HG02759 (cell line): Measurements from ENCODE around the gene F12.

Experiments
- ATAC-seq: cut with Tn5 transposase; IDR thresholded peaks from one replicate; pipeline ENCODE4 v1.9.1; 2021; ENCODE audit warnings: mild to moderate bottlenecking, moderate library complexity; ENCODE audit not compliant: unreplicated experiment

Gene F12

DNA sequence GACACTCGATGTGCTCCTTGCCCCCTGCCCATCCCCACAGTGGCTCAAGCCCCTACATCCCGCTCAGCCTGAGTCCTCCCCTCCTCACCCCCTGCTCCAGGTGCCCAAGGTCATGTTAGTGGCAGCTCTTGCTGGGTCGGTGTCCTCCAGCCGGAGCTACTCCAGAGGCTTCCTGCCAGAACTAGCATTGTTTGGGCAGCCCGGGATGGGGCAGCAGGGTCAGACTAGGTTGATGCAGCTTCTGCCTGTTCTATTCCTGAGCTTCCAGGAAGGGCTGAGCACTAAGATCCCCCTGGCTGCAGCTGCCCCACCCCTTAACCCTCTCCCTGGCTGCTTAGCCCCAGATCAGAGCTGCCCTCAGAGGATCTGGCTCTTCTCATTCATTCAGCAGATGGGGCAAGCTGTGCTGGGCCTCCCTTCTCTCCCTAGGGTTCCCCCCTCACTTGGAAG, 51.0 kb downstream of the F12 start:
- ATAC-seq = no peak

DNA sequence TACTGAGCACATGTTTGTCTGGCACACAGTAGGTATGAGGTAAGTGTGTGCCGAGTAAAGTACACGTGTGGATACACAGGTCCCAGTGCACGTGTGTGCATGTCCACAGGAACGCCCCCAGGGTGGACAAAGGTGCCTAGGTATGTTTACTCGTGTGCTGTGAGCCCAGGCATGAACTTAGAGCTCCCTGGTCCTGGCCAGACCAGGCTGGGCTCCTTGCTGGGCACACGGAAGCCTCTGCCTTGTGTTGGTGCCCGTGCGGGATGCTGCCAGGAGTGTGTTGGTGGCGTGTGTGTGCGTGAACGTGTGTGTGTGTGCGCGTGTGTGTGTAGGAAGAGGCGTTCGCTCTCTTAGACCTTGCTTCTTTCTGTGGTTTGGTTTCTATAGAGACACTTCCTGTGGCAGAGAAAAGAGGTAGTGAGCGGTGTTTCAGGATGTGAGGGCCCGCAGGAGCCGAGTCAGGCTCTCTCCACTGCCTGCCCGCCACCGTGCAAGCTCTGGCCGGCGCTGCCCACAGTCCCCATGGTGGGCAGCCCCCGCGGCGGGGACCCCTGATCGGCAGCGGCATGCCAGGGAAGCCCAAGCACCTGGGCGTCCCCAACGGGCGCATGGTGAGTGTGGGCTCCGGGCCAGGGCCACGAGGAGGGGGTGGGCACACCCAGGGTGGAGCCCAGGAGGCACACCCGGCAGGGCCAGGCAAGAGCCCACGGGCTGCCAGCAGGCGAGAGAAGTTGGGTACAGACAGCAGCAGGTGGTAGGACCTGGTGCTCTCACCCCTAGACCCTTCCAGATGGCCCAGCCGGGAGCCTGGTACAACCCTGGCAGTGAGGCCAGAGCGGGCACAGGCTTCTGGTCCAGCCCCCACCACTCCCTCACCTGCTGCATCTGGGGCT, 51.7 kb downstream of the F12 start, which contains the start of gene RGS14:
Gene RGS14 (plus strand): TSS at position 466 of the 893 bp plus-strand sequence. CDS start 101 bp downstream, at position 567.
- peak; percentile 91 for ATAC-seq

DNA sequence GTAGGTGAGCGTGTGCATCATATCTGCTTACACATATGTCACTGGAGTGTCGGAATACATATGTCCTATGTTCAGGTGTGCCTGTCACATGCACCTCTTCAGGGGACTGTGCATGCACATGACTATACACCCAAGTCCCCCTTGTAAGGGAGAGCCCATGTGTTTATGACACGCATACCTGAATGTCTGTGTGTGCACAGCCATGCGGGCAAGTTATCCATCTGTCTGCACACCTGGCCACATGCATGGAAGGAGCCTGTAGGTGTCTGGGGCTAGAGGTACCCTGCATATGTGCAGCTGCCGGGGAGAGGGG, 52.3 kb downstream of the F12 start:
- ATAC-seq = no peak

DNA sequence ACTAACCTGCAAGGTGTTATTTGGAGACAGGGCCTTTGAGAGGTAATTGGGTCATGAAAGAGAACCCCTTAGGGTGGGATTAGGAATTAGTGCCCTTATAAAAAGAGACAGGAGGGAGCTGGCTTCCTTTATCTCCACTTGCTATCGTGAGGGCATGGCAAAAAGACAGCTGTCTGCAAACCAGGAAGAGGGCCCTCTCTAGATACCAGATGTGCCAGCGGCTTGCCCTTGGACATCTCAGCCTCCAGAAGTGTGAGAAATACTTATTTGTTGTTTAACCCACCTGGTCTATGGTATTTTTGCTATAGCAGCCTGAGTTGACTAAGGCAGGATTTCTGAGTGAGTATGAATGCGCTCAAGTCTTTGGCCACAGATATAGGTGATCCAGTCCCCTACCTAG, 52.6 kb downstream of the F12 start:
- ATAC-seq = no peak

DNA sequence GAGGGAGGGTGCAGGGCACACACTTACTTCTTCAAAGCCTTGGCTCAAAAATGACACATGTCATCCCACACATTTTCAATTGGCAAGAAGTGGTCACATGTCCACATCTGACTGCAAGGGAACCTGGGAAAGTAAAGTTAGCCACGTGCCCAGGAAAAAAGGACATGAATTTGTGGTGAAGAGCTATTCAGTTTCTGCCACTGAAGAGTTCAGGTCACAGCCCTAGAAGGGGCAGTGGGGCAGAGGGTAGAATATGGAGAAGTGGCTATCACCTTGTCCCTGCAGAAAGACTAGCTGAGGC, 53.5 kb downstream of the F12 start:
- ATAC-seq = no peak

DNA sequence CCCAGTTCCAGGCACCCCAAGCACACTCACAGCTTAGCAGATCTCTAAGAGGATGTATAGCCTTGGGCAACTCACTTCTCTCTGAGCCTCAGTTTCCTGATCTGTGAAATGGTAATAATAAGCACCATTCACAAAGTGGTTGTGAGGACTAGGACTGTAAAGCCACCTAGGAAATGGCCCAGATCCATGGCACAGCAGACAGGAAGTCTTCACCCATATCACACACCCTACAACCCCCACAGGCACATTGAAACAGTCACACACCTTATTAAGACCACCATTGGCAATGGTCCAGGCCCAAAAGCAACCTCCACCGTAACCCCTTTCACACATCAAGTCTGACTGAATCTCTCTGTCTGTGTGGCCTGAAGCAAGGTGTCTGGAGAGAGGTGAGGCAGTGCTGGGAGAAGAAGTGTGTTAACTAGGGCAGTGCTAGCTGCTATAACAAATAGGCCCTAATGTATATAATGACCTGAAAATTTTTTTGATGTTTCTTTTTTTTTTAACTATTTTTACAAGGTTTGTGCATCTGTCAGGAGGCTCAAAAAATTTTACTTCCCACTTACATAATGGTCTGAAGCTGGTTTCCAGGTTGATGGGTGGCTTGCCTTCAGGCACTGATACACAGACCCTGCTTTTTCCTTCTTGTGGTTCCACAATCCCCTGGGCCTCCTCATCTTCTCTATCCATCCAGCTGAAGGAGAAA, 54.0 kb downstream of the F12 start:
- no peak for ATAC-seq

DNA sequence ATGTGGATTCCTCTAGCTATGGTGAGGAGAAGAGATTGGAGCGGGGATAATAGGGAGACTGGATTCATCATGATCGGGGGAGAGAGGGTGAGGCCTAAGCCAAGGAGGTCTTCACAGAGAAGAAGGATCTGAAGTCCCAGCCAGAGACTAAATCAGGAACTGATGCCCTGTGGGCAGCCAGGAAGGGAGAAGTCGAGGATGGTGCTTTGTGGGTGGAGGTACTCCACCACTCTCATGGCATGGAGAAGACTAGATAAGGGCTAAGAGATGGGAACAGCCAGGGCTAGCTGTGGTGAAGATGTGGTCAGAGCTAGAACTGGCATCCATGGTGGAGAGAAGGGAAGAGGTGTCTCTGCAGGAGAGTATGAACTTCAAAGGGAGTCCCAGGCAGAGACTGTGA, 54.7 kb downstream of the F12 start:
- no peak for ATAC-seq

DNA sequence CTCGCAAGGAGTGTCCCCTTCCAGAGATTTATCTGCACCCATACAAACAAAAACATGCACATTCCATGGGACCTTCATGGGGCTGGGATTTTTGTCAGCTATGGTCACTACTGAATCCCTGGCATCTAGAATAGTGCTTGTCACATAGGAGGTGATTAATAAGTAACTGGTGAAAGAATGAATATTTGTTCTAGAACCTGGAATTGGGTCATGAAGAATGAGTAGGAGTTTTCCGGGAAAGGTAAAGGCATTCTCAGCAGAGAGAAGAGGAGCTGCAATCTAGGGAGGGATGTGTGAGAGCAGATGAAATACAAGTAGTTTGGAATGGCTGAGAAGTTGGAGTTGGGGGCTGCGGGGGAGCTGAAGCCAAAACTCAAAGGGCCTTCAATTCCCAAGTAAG, 55.1 kb downstream of the F12 start:
- no peak for ATAC-seq

DNA sequence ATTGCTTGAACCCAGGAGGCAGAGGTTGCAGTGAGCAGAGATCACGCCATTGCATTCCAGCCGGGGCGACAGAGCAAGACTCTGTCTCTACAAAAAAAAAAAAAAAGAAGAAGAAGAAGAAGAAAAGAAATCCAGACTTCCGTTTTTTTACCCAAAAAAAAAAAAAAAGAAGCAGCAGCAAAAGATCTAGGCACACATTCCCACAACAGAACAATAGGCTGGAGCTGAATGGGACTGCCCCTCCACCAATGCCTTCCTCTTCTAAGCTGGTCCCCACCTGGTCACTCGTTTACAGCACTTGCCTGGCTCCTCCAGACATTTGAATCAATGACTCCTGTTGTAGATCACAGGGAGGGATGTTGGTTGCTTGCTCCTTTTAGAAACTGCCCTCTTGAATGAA, 56.3 kb downstream of the F12 start:
- ATAC-seq = no peak
